HTR-8/SVneo (cell line): Measurements from ENCODE around the gene OR2Z1.
"Not testable (repeated sequence)": the region's sequence is repeated elsewhere in the genome, so short reads cannot be mapped to it uniquely, and the experiment has no call there.

Experiments
- DNase-seq: peaks from one replicate; pipeline ENCODE4 v3.0.0; 2011; ENCODE audit warnings: low spot score, mixed read lengths; ENCODE audit not compliant: insufficient read length
- FAIRE-seq: peaks from 2 replicates; lab custom pipeline; 2011; peaks lifted over from hg19 to GRCh38; lab: Jason Lieb, UNC

Gene OR2Z1

DNA sequence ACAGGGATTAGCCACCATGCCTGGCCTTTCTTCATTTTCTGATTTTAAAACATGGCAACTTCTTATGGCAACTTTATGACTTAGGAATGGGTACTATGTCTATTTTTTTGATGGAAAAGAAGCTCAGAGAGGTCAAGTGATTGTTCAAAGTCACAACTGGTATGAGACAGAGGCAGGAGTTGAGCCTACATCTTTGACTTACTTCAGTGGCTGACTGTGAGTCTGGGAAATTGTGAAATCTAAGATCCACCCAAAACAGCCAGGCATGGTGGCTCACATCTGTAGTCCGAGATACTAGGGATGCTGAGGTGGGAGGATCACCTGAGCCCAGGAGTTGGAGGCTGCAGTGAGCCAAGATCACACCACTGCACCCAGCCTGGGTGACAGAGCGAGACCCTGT, 20.5 kb upstream of the OR2Z1 start:
- no peak for FAIRE-seq

DNA sequence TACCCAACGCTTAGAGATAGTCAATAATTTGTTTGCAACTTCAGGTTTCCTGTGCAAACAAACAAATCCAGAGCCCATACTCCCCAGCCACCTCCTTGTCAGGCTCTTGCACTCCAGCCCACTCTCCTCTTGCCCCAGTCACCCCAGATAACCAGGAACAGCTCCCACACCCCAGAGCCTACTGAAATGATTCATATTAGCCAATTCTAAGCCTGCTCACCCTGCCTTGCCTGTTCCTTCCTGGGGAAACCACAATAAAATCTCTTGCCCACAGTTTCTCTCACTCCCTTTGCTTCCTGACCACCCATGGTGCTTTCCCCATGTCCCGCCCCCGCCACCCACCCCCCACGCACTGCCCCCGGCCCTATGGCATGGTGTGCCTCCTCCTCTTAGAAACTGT, 19.1 kb upstream of the OR2Z1 start:
- FAIRE-seq (no peak), DNase-seq (no peak)

More for the DNA sequence above, 20.5 kb upstream of the OR2Z1 start:
- no peak for DNase-seq

DNA sequence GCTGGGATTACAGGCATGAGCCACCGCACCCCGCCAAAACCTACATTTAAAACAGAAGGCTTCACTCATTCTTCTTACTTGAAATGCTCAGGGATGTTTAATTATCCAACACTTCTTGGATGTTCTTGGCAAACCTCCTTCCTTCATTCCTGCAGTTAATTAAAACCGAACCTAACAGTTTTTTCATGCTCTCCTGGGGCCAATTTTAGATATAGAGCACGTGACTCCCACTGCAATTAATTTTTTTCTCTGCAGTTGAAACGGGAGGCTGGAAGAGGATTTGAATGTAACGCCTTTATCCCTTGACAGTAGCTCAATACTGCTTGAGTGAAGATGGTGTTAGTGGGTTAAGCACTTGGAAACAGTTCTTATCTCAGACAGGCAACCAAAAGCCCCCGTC, 18.2 kb upstream of the OR2Z1 start:
- FAIRE-seq (no peak), DNase-seq (no peak)

DNA sequence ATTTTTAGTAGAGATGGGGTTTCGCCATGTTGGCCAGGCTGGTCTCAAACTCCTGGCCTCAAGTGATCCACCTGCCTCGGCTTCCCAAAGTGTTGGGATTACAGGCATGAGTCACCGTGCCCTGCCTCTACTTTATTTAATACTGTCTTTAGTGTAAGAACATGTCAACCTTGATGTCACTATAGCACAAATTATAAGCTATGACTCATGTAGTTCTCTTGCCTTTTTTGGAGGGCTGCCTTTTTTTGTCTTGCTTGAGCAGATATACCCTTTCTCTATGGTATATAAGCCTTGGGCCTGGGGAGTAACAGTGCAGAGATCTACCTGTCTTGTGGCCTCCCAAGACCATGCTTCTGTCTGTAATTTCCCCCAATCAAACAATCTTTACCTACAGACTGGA, 16.1 kb upstream of the OR2Z1 start:
- FAIRE-seq, DNase-seq: not testable (repeated sequence)

DNA sequence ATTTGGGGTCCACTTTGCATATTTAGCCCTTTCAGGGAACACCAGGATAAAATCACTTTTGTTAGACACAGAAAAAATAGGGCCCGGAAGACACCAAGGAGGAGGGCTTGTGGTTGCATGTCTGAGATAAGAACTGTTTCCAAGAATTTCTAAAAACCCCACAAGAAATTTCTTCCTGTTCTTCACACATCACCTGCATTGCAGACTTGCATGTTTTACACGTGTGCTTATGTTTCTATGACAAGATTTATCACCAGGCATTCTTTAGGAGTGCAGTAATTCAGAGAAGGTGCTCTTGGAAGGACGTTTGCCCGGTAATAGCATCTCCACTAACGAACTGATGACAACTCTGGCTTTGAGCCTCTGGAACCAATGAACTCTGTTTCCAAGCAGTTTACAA, 15.7 kb upstream of the OR2Z1 start:
- FAIRE-seq (no peak), DNase-seq (no peak)

DNA sequence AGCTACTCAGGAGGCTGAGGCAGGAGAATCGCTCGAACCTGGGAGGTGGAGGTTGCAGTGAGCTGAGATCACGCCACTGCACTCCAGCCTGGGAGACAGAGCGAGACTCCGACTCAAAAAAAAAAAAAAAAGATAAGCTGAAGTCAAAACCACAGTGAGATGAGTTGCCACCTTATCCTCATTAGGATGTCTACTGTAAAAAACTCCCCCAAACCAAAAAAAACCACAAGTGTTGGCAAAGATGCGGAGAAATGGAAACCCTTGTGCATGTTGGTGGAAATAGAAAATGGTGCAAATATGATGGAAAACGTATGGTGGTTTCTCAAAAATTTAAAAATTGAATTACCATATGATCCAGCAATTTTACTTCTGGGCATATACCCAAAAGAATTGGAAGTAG, 11.1 kb upstream of the OR2Z1 start:
- FAIRE-seq, DNase-seq: not testable (repeated sequence)

DNA sequence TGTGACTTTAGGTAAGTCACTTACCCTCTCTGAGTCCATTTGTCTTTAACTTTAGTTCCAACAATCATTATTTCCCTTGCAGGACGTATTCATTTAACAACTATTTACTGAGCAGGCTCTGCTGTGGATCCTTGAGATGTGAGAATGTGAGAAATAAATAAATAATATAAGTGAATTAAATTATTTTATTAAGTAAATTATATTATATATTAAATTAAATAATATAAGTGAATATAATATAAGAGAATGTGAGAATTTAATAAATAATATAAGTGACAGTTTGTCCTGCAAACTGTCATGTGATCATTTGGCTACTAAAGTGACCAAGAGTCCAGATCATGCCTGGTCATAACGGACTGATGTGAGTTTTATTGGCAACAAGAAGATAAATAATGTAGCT, 598 bp downstream of the OR2Z1 start:
- FAIRE-seq (no peak), DNase-seq (no peak)

DNA sequence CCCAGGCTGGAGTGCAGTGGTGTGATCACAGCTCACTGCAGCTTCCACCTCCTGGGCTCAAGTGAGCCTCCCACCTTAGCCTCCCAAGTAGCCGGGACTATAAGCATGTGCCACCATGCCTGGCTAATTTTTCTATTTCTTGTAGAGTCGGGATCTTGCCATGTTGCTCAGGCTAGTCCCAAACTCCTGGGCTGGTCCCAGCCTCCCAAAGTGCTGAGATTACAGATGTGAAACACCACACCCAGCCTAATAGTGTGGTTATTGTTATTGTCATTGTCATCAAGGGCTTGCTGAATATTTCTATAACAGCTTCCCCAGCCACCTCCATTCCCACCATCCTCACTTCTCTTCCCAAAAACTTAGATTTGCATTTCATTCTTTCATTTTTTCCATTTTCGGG, 2.8 kb downstream of the OR2Z1 start:
- DNase-seq (no peak), FAIRE-seq (no peak)

DNA sequence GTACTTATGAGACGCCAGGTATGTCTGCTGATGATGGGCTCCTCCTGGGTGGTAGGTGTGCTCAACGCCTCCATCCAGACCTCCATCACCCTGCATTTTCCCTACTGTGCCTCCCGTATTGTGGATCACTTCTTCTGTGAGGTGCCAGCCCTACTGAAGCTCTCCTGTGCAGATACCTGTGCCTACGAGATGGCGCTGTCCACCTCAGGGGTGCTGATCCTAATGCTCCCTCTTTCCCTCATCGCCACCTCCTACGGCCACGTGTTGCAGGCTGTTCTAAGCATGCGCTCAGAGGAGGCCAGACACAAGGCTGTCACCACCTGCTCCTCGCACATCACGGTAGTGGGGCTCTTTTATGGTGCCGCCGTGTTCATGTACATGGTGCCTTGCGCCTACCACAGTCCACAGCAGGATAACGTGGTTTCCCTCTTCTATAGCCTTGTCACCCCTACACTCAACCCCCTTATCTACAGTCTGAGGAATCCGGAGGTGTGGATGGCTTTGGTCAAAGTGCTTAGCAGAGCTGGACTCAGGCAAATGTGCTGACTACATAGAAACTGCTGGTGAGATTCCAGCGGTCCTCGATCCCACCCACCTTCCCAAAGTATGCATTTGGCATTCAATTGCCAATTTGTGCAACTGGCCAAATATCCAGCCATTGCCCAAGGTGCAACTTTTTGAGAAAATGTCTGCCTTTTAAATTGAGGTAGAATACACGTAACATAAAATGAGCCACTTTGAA, 10.2 kb downstream of the OR2Z1 start:
- FAIRE-seq: no peak

DNA sequence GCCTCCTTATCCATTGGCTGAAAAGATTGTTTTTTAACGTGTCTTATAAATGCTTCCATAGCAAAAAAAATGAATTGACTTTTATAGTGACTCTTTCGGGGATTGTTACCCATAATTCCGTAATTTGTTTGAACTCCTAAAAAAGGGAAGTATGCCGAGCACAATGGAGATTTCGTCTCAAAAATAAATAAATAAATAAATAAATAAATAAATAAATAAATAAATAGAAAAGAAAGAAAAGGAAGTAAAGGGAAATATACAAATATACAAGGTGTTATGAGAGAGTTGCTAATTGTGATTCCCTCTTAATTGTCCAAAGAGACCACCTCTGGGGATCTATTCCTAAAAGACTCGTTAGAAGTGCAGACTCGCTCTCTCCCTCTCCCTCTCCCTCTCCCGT, 16.9 kb downstream of the OR2Z1 start:
- no peak for DNase-seq
- no peak for FAIRE-seq

More for the DNA sequence above, 10.2 kb downstream of the OR2Z1 start:
- DNase-seq: no peak

DNA sequence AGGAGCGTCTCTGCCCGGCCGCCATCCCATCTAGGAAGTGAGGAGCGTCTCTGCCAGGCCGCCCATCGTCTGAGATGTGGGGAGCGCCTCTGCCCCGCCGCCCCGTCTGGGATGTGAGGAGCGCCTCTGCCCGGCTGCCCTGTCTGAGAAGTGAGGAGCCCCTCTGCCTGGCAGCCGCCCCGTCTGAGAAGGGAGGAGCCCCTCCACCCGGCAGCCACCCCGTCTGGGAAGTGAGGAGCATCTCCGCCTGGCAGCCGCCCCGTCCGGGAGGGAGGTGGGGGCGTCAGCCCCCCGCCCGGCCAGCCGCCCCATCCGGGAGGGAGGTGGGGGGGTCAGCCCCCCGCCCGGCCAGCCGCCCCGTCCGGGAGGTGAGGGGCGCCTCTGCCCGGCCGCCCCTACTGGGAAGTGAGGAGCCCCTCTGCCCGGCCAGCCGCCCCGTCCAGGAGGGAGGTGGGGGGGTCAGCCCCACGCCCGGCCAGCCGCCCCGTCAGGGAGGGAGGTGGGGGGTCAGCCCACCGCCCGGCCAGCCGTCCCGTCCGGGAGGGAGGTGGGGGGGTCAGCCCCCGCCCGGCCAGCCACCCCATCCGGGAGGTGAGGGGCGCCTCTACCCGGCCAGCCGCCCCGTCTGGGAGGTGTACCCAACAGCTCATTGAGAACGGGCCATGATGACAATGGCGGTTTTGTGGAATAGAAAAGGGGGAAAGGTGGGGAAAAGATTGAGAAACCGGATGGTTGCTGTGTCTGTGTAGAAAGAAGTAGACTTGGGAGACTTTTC, 18.0 kb downstream of the OR2Z1 start:
- not testable (repeated sequence) for DNase-seq, FAIRE-seq

DNA sequence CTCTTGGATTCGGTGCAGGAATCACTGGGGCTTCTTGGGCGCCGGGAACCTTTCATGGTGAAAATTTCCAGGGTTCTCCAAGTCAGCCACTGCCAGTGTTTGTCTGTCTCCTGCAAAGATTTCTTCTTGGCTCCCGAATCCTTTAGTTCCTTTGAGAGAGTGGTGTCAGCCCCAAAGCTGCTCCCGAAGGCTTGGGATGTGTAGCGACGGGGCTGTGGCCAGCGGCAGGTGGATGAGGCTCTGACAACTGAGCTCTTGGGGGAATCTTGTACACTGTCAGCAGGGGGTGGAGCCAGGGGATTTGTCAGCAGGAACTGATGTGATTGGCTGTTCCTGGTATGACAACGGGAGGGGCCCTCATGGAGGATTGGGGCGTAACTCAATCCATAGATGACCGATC, 45.8 kb downstream of the OR2Z1 start:
- DNase-seq, FAIRE-seq: not testable (repeated sequence)

DNA sequence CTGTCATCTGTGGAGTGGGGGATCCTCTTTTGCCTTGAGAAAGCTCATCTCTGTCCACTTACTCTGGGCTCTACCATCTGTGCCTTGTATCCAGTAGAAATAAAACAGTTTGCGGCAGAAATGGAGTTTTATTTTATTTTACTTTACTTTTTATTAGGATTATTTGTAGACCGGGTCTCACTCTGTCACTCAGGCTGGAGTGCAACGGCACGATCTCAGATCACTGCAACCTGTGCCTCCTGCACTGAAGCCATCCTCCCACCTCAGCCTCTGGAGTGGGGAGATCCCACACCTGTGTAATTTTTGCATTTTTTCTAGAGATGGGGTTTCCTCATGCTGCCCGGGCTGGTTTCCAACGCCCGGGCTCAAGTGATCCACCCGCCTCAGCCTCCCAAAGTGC, 47.8 kb downstream of the OR2Z1 start:
- DNase-seq, FAIRE-seq: not testable (repeated sequence)

DNA sequence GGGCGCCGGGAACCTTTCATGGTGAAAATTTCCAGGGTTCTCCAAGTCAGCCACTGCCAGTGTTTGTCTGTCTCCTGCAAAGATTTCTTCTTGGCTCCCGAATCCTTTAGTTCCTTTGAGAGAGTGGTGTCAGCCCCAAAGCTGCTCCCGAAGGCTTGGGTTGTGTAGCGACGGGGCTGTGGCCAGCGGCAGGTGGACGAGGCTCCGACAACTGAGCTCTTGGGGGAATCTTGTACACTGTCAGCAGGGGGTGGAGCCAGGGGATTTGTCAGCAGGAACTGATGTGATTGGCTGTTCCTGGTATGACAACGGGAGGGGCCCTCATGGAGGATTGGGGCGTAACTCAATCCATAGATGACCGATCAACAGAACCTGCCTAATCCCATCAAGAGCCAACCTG, 52.2 kb downstream of the OR2Z1 start:
- FAIRE-seq, DNase-seq: not testable (repeated sequence)
